Kidney epithelial cell (primary cell): ENCODE results near the gene SORBS1. TPM values are rescaled to one million over a fixed set of nuclear protein-coding genes. Genes with fewer than 3 reads are reported as not detected.

Experiments
- DNase-seq: peaks from one replicate; pipeline ENCODE4 v3.0.0-alpha.2; 2010; ENCODE audit warnings: low read depth
- H3K27me3 ChIP-seq: 2 replicates; pipeline ENCODE4 v1.6.0; 2011; ENCODE audit warnings: low read length; ENCODE audit not compliant: control insufficient read depth, insufficient read depth
- H3K36me3 ChIP-seq: 2 replicates; pipeline ENCODE4 v1.5.1; 2011; ENCODE audit warnings: low read length; ENCODE audit not compliant: control insufficient read depth, insufficient read depth
- H3K4me3 ChIP-seq: 2 replicates; pipeline ENCODE4 v1.5.1; 2011; ENCODE audit warnings: low read depth, mild to moderate bottlenecking, control low read depth, low read length
- total RNA-seq: library from RNA; depleted of rRNA; stranded (reverse); fragments of >200 nt; gene quantifications from 2 replicates; pipeline ENCODE4 v1.2.3, GENCODE V29; 2015
- TF ChIP-seq, protein P1 (sequence below): IDR thresholded peaks from 2 replicates; pipeline ENCODE4 v1.5.1; 2011; ENCODE audit warnings: mild to moderate bottlenecking, moderate library complexity, low read length, control low read depth, inconsistent platforms; ENCODE audit not compliant: insufficient read depth, poor library complexity, severe bottlenecking

SORBS1 gene
- total RNA-seq, 1 donor from 2014 or later: 4.9 TPM

DNA sequence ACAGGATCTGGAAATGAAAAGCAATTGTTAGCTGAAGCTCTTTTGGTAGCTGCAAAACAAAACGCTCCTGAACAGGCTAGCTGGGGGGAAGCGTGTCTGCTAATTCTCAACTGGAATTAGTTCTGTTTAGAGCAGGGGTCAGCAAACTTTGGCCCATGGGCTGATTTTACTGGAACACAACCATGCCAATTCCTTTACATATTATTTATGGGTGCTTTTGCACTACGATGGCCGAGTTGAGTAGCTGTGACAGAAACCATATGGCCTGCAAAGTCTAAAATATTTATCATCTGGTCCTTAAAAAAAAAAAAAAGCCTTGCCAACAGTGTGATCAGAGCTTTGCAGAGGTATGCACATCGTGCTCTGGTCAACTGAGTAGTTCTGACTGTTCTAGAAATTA is 162.0 kb downstream of the SORBS1 start:
- Histone ChIP-seq H3K36me3 (no peaks in the 10 kb centered on the region), H3K27me3 (no peaks in the 10 kb centered on the region), H3K4me3 (no peak overlapping the region)
- DNase-seq: no peak
- TF ChIP-seq, protein P1, sequence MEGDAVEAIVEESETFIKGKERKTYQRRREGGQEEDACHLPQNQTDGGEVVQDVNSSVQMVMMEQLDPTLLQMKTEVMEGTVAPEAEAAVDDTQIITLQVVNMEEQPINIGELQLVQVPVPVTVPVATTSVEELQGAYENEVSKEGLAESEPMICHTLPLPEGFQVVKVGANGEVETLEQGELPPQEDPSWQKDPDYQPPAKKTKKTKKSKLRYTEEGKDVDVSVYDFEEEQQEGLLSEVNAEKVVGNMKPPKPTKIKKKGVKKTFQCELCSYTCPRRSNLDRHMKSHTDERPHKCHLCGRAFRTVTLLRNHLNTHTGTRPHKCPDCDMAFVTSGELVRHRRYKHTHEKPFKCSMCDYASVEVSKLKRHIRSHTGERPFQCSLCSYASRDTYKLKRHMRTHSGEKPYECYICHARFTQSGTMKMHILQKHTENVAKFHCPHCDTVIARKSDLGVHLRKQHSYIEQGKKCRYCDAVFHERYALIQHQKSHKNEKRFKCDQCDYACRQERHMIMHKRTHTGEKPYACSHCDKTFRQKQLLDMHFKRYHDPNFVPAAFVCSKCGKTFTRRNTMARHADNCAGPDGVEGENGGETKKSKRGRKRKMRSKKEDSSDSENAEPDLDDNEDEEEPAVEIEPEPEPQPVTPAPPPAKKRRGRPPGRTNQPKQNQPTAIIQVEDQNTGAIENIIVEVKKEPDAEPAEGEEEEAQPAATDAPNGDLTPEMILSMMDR: no peak

DNA sequence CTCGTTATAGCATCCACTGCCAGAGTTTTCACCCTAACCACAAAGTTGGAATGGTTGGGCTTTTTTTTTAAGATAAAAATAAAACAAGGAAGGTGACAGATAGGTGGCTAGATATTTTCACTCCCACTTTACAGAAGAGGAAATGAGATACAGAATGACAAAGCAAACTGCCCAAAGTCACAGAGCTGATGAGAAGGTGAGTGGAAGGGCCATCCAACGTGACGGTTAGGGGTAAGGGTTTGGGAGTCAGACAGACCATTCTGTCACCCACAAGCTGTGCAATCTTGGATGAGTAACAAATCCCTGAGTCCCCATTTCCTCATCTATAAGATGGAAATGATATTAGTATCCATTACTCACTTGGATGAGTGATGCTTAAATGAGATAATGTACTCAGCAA is 163.4 kb downstream of the SORBS1 start:
- TF ChIP-seq, protein P1: no peak
- Histone ChIP-seq H3K4me3 (no peak overlapping the region), H3K27me3 (no peaks in the 10 kb centered on the region), H3K36me3 (no peaks in the 10 kb centered on the region)
- DNase-seq: no peak

DNA sequence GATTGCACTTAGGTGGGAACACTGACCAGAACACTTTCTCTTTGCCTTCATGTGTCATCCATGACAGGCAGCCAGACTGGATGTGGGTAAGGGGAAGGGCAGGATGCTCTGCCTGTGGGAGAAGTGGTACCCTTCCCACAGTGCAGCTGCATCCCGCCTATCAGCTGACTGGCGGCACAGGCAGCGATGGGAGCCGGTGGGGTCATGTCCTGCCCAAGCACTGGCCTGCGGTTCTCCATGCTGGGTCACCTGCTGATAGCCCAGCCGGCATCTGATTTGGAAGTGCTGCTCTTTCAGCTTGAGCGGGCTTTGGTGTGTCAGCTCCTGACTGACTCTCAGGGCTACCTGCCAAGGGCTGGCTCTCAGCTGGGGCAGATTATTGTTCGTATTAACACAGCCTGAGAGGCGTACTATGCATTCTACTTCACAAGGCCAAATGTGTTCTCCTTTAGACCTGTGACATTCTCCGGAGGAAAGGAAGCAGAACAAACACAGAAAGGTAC is 165.2 kb downstream of the SORBS1 start:
- DNase-seq: no peak
- TF ChIP-seq, protein P1: no peak
- Histone ChIP-seq H3K36me3 (no peaks in the 10 kb centered on the region), H3K4me3 (no peak overlapping the region), H3K27me3 (no peaks in the 10 kb centered on the region)

DNA sequence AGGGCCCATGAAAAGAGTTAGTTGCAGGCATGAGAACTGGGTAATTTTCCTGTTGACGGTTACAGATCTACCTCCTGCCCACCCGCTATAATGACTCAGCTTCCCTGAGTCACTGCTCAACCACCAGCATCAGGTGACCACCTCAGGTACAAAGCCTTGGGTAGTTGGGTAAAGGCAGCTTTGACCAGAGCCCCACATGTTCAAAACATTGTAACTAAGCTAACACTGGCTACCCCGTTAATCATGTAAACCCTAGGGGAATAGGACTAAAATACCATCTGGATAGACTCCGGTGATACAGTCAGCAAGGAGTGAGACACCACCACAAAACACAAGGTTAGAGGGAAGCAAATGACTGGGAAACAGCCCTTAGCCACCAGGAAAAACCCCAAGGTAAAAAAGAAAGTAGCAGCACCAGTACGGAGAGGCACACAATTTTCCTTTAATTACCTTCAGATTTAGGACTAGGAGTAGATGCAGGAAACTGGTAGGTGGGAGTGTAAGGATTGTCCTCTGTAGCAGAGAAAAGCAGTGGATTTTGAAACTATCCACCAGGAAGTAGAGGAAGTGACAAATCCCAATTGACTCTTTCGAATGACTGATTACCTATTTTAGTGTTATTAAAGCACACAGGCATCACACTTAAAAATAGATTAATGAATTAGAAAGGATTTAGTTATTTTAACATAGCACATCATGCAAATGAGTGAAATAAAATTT is 166.8 kb downstream of the SORBS1 start:
- Histone ChIP-seq H3K4me3 (no peak overlapping the region), H3K27me3 (no peaks in the 10 kb centered on the region), H3K36me3 (no peaks in the 10 kb centered on the region)
- TF ChIP-seq, protein P1: no peak
- DNase-seq: peak; percentile 86

DNA sequence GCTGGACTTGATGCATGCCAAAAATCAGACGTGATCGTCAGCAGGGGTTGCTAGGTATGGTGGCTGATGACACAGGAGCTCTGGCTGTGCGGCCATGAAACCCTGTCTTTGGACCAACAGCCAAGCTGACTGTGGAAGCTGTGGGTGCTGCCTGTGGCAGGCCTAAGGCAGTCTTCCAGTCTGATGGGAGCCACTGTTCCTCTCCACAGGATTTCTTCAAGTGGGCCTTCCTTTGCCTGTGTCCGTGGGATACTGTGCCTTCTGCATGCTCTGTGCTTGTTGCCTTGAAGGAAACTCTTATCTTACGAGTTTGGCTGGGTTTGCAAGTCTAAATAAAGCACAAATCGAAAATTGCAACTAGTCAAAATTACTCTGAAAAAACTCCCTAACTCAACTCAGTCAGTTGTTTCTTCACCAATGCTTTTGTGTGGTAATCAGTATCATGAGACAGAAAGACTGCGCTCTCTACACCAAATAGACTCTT is 168.4 kb downstream of the SORBS1 start:
- H3K27me3 ChIP-seq: no peaks in the 10 kb centered on the region
- no peak overlapping the region for H3K4me3 ChIP-seq
- no peaks in the 10 kb centered on the region for H3K36me3 ChIP-seq
- DNase-seq: no peak
- TF ChIP-seq, protein P1: no peak

DNA sequence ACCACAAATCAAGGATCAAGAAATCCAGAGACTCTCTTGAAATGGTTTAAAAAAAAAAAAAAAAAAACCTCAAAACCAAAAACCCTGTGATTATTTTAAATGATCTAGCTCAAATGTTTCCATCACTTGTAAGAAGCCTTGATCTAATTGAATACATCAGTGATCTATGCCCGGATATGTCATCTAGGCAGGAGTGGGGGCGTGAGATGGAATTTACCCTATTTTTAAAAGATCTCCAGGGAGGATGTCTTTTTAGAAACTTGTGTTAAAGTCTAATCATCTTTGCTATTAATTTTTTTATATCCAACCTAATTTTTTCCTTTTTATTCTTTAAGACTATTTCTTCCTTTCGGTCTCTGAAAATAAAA is 169.0 kb downstream of the SORBS1 start:
- no peaks in the 10 kb centered on the region for H3K36me3 ChIP-seq
- no peak for DNase-seq
- H3K27me3 ChIP-seq: no peaks in the 10 kb centered on the region
- no peak overlapping the region for H3K4me3 ChIP-seq
- TF ChIP-seq, protein P1: no peak
